Left ventricle myocardium inferior (tissue), 1 donor: ENCODE data around the gene SLC25A29. TPM values are rescaled to one million over a fixed set of nuclear protein-coding genes. Genes with fewer than 3 reads are reported as not detected.
A peak's percentile ranks its signal among the peaks of the same experiment; 100 is the strongest.

Experiments
- DNase-seq: peaks from one replicate; pipeline ENCODE4 v3.0.0-alpha.2; 2020
- H3K27ac ChIP-seq: fragments of 200-600 bp; replicated peaks from 2 replicates; pipeline ENCODE4 v1.8.0; 2021
- H3K27me3 ChIP-seq: fragments of 200-600 bp; 2 replicates; pipeline ENCODE4 v1.8.0; 2021; ENCODE audit warnings: low read depth
- H3K36me3 ChIP-seq: fragments of 200-600 bp; 2 replicates; pipeline ENCODE4 v1.8.0; 2021
- H3K4me1 ChIP-seq: fragments of 200-600 bp; 2 replicates; pipeline ENCODE4 v1.8.0; 2021
- H3K4me3 ChIP-seq: fragments of 200-600 bp; 2 replicates; pipeline ENCODE4 v1.8.0; 2021; ENCODE audit warnings: mild to moderate bottlenecking, moderate library complexity
- H3K9me3 ChIP-seq: fragments of 200-600 bp; replicated peaks from 2 replicates; pipeline ENCODE4 v1.8.0; 2021
- CTCF ChIP-seq: fragments of 200-600 bp; IDR thresholded peaks from 2 replicates; pipeline ENCODE4 v1.8.0; 2021; ENCODE audit warnings: antibody characterized with exemption, mild to moderate bottlenecking, borderline replicate concordance
- intact Hi-C: fragments of 100-400 bp; cut with micrococcal nuclease; formaldehyde crosslinking; loops from one replicate; pipeline ENCODE4 v1.11.0; 2022
- total RNA-seq: library from RNA; stranded (reverse); fragmentation: NEBNext Ultra II Directional; extraction: Animal tissue kit (Norgen Biotek cat#: 25700); gene quantifications from one replicate; pipeline ENCODE4 v1.2.1, GENCODE V29; 2021
- donor health status: DM: no; HTN: yes; CAD: no; lungs with severe emphysema.

The SLC25A29 gene
- total RNA-seq, 1 donor from 2014 or later = 24.5 TPM

- Histone ChIP-seq H3K9me3 (no peaks in the 10 kb centered on the region), H3K27ac (peak overlapping the region; percentile 47), H3K27me3 (no peaks in the 10 kb centered on the region), H3K36me3 (peaks cover 16% of the 10 kb centered on the region), H3K4me3 (no peak overlapping the region), H3K4me1 (peaks cover 56% of the 10 kb centered on the region)
- TF ChIP-seq CTCF = no peak
- no peak for DNase-seq
- intact Hi-C loops = no loop called here
Measured at GRCh38 chr14:100294963-100295330, 11.3 kb downstream of the SLC25A29 start.

- peaks cover 61% of the 10 kb centered on the region for H3K4me1 ChIP-seq
- DNase-seq = peak; percentile 63
- TF ChIP-seq CTCF = no peak
- intact Hi-C loops = no loop called here
- H3K4me3 ChIP-seq = no peak overlapping the region
- H3K27me3 ChIP-seq = no peaks in the 10 kb centered on the region
- H3K9me3 ChIP-seq = no peaks in the 10 kb centered on the region
- peak overlapping the region; percentile 47 for H3K27ac ChIP-seq
- peaks cover 16% of the 10 kb centered on the region for H3K36me3 ChIP-seq
Measured at GRCh38 chr14:100294213-100294962, 11.9 kb downstream of the SLC25A29 start.

GRCh38 chr14:100293497-100294212 lies 12.6 kb downstream of the SLC25A29 start:
- Histone ChIP-seq H3K9me3 (no peaks in the 10 kb centered on the region), H3K4me3 (no peak overlapping the region), H3K4me1 (peaks cover 66% of the 10 kb centered on the region), H3K36me3 (peaks cover 16% of the 10 kb centered on the region), H3K27ac (peak overlapping the region; percentile 47), H3K27me3 (no peaks in the 10 kb centered on the region)
- no peak for DNase-seq
- TF ChIP-seq CTCF = no peak
- intact Hi-C loops = no loop called here

DNA sequence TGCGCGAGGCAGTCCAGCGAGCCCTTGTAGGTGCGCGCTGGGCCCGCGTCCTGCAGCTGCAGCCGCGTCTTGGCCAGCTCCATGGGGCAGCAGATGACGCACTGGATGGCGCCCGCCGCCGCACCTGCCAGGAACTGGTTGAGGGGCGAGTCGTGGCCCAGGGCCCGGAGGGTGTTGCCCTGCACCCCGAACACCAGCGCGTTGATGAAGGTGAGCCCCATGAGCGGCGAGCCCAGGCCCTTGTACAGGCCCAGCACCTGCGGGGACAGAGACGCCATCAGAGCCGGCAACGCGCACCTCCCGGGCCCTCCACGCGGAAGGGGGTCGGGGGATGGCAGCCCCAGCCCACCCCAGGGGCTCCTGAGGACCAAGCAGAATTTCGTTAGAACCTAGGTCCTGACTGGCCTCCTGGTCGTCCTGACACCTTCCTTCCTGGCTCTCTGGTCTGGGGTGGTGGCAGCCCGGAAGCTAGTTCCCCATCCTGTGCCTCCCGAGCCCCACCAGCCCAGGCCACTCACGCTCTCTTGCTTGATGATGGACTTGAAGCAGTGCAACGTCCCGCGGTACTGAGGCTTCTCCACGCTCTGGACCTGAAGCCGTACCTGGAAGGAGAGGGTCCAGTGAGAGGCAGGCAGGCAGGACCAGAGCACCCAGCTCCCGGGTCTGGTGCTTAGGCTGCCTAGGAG lies 13.3 kb downstream of the SLC25A29 start:
- H3K27ac ChIP-seq = peak overlapping the region; percentile 47

More for the DNA sequence above, 13.3 kb downstream of the SLC25A29 start:
- no peaks in the 10 kb centered on the region for H3K27me3 ChIP-seq
- TF ChIP-seq CTCF = no peak
- H3K36me3 ChIP-seq = peaks cover 16% of the 10 kb centered on the region
- peaks cover 63% of the 10 kb centered on the region for H3K4me1 ChIP-seq
- no peak for DNase-seq
- H3K9me3 ChIP-seq = no peaks in the 10 kb centered on the region
- intact Hi-C loops = no loop called here
- H3K4me3 ChIP-seq = no peak overlapping the region
